RKO (cell line): ENCODE data around the gene FOXD3.

Experiments used
- DNase-seq: peaks from one replicate; pipeline ENCODE4 v3.0.0-alpha.2; 2016; ENCODE audit warnings: low spot score

The FOXD3 gene

GRCh38 chr1:63362073-63362472 is 39.7 kb downstream of the FOXD3 start:
- DNase-seq = no peak

- no peak for DNase-seq
Observed at GRCh38 chr1:63362578-63362977, 40.2 kb downstream of the FOXD3 start.

GRCh38 chr1:63363014-63363413 is 40.6 kb downstream of the FOXD3 start:
- no peak for DNase-seq

- no peak for DNase-seq
Observed at GRCh38 chr1:63366908-63367214, 44.5 kb downstream of the FOXD3 start.

- DNase-seq = peak; percentile 92
Observed at GRCh38 chr1:63367215-63368103, 45.1 kb downstream of the FOXD3 start, which contains the start of gene ALG6. ALG6 (plus strand) TSS chr1:63367627; CDS start chr1:63370978, 3,351 bp downstream.

GRCh38 chr1:63368131-63368530 is 45.8 kb downstream of the FOXD3 start:
- DNase-seq = peak; percentile 43
